Endothelial cell of umbilical vein (primary cell): ENCODE results near the gene HVCN1. TPM values are rescaled to one million over a fixed set of nuclear protein-coding genes. Genes with fewer than 3 reads are reported as not detected.

ENCODE experiments used
- BruUV-seq: library from RNA; stranded (reverse); fragments of 400-500 nt; replicated peaks from 2 replicates; lab custom pipeline; 2021; lab: Mats Ljungman, UMichigan
- CTCF ChIA-PET: fragments of 300-600, 350-600 bp; sonication (Branson Sonifier 250); formaldehyde crosslinking; loops from one replicate; lab custom pipeline; 2021; ENCODE audit warnings: antibody characterized with exemption, inconsistent platforms; lab: Charles Lee
- POLR2A ChIA-PET: fragments of 300-600, 350-600 bp; sonication (Branson Sonifier 250); formaldehyde crosslinking; loops from one replicate; lab custom pipeline; 2021; ENCODE audit warnings: antibody characterized with exemption, inconsistent platforms; lab: Charles Lee
- DNase-seq: peaks from one replicate; pipeline ENCODE4 v3.0.0-alpha.2; 2011; ENCODE audit warnings: low read depth, low spot score
- FAIRE-seq: peaks from 2 replicates; lab custom pipeline; 2011; peaks lifted over from hg19 to GRCh38; lab: Jason Lieb, UNC
- H2AFZ ChIP-seq: 2 replicates; pipeline ENCODE4 v1.6.0; 2012; ENCODE audit warnings: low read depth, low read length, control low read depth, inconsistent platforms
- H3K27ac ChIP-seq: 2 replicates; pipeline ENCODE4 v1.5.1; 2011; ENCODE audit warnings: low read depth, mild to moderate bottlenecking, control low read depth, low read length, moderate library complexity; ENCODE audit not compliant: insufficient read depth
- H3K27me3 ChIP-seq, 2 experiments: 2 replicates each; pipeline versions ENCODE4 v1.6.0 to v1.6.1; 2011; ENCODE audit warnings: low read length in 2 of 2, mixed read lengths in 1 of 2; ENCODE audit not compliant: control insufficient read depth in 2 of 2, insufficient read depth in 2 of 2
- H3K36me3 ChIP-seq, 2 experiments: 2 replicates in 1 of 2; 3 replicates in 1 of 2; pipeline ENCODE4 v1.5.1; 2011; ENCODE audit warnings: low read length in 2 of 2, mild to moderate bottlenecking in 1 of 2, moderate library complexity in 1 of 2; ENCODE audit not compliant: control insufficient read depth in 2 of 2, insufficient read depth in 2 of 2; ENCODE audit errors: extremely low read depth in 1 of 2
- H3K4me1 ChIP-seq: 3 replicates; pipeline ENCODE4 v1.5.1; 2011; ENCODE audit warnings: mild to moderate bottlenecking, low read length; ENCODE audit not compliant: control insufficient read depth, insufficient read depth; ENCODE audit errors: extremely low read depth
- H3K4me2 ChIP-seq: 2 replicates; pipeline ENCODE4 v1.6.1; 2011; ENCODE audit warnings: low read length, control low read depth, mixed read lengths; ENCODE audit not compliant: insufficient read depth
- H3K4me3 ChIP-seq, 3 experiments: fragments of 200-600 bp in 1 of 3; sonication (generic), shearing (Covaris generic) in 1 of 3; replicated peaks in 1 of 3; 2 replicates each; pipeline ENCODE4 v1.5.1; 2011 to 2016; ENCODE audit warnings: control low read depth in 3 of 3, low read length in 3 of 3, mild to moderate bottlenecking in 2 of 3, inconsistent platforms in 1 of 3, low read depth in 1 of 3, moderate library complexity in 1 of 3; ENCODE audit not compliant: insufficient read depth in 1 of 3
- H3K79me2 ChIP-seq: 2 replicates; pipeline ENCODE4 v1.6.0; 2012; ENCODE audit warnings: low read length, inconsistent platforms; ENCODE audit not compliant: control insufficient read depth, insufficient read depth
- H3K9ac ChIP-seq: replicated peaks from 2 replicates; pipeline ENCODE3; 2011; ENCODE audit warnings: low read length, control low read depth; ENCODE audit not compliant: insufficient read depth; ENCODE audit errors: extremely low read depth
- H3K9me1 ChIP-seq: replicated peaks from 3 replicates; pipeline ENCODE4 v1.6.0; 2011; ENCODE audit warnings: mild to moderate bottlenecking, low read length; ENCODE audit not compliant: control insufficient read depth, insufficient read depth; ENCODE audit errors: extremely low read depth
- H3K9me3 ChIP-seq: replicated peaks from 2 replicates; pipeline ENCODE4 v1.5.1; 2012; ENCODE audit warnings: low read length, inconsistent platforms; ENCODE audit not compliant: control insufficient read depth, insufficient read depth
- H4K20me1 ChIP-seq: replicated peaks from 2 replicates; pipeline ENCODE3; 2011; ENCODE audit warnings: mild to moderate bottlenecking, low read length; ENCODE audit not compliant: control insufficient read depth, insufficient read depth; ENCODE audit errors: extremely low read depth
- EZH2 ChIP-seq: IDR thresholded peaks from 2 replicates; pipeline ENCODE4 v1.6.1; 2012; ENCODE audit warnings: borderline replicate concordance, low read depth, mild to moderate bottlenecking, moderate library complexity, low read length, inconsistent platforms; ENCODE audit not compliant: severe bottlenecking
- FOS ChIP-seq: IDR thresholded peaks from 2 replicates; pipeline ENCODE4 v1.6.1; 2011; ENCODE audit warnings: mild to moderate bottlenecking, low read length, moderate library complexity, borderline replicate concordance; ENCODE audit not compliant: insufficient read depth
- GATA2 ChIP-seq: IDR thresholded peaks from 2 replicates; pipeline ENCODE4 v1.7.0; 2011; ENCODE audit warnings: low read depth, mild to moderate bottlenecking, moderate library complexity, mixed read lengths, low read length; ENCODE audit not compliant: insufficient read length, insufficient read depth
- JUN ChIP-seq: IDR thresholded peaks from 2 replicates; pipeline ENCODE4 v1.6.1; 2011; ENCODE audit warnings: borderline replicate concordance, low read depth; ENCODE audit not compliant: insufficient read length, insufficient read depth
- MYC ChIP-seq: IDR thresholded peaks from one replicate; pipeline ENCODE4 v1.6.1; 2011; ENCODE audit warnings: mild to moderate bottlenecking, low read depth, low read length
- POLR2A ChIP-seq: IDR thresholded peaks from 2 replicates; pipeline ENCODE4 v1.6.1; 2012; ENCODE audit warnings: low read depth, mild to moderate bottlenecking, control low read depth, low read length
- POLR2AphosphoS5 ChIP-seq: IDR thresholded peaks from 2 replicates; pipeline ENCODE4 v1.6.1; 2012; ENCODE audit warnings: low read depth, mild to moderate bottlenecking, control low read depth, low read length, moderate library complexity; ENCODE audit not compliant: insufficient read depth
- dilution Hi-C: fragments of 300-500 bp; cut with MboI; formaldehyde crosslinking; loops from one replicate; pipeline ENCODE4 v1.15.0; 2019; ENCODE audit warnings: low sequenced_read_pairs; ENCODE audit not compliant: extremely low pct_ligation_motif_present
- intact Hi-C: fragments of 100-400 bp; cut with micrococcal nuclease; formaldehyde crosslinking; loops from one replicate; pipeline ENCODE4 v1.10.0; 2022
- polyA plus RNA-seq, 4 experiments: library from polyadenylated mRNA; depleted of rRNA in 3 of 4; stranded (reverse) in 3 of 4; unstranded in 1 of 4; fragments of >200 nt; gene quantifications; 2 replicates each; pipeline versions ENCODE4 v1.2.1 to v1.2.3, GENCODE V29; 2011 to 2012; ENCODE audit warnings: missing spikeins in 1 of 4
- total RNA-seq: library from RNA; stranded (reverse); gene quantifications from 2 replicates; pipeline ENCODE4 v1.2.3, GENCODE V29; 2021
- TF ChIP-seq, protein P1 (sequence below): IDR thresholded peaks from 2 replicates; pipeline ENCODE4 v1.6.1; 2011; ENCODE audit not compliant: insufficient read depth, insufficient read length
- TF ChIP-seq, protein P2 (sequence below), 2 donors: IDR thresholded peaks; 1 replicate in 1 of 2; 2 replicates in 1 of 2; pipeline ENCODE4 v1.5.1; 2011; ENCODE audit warnings: low read length in 2 of 2, mild to moderate bottlenecking in 2 of 2, moderate library complexity in 2 of 2, control low read depth in 1 of 2, inconsistent platforms in 1 of 2, low read depth in 1 of 2; ENCODE audit not compliant: insufficient read depth in 1 of 2; ENCODE audit errors: extremely low read depth in 1 of 2

HVCN1 gene
- total and polyA plus RNA-seq, 2 donors (not counting 3 experiments of a cell fraction or from before 2014, with no cell fraction given): 3.7 to 8.4 TPM

GRCh38 chr12:110661337-110661972 lies 27.5 kb downstream of the HVCN1 start:
- ChIA-PET POLR2A (no interaction called here), CTCF (interaction anchor here (0.9 kb wide), 1 partner anchor 582 kb away, joined by 4 read pairs; no protein-coding TSS in a partner anchor)
- Histone ChIP-seq H2AFZ (no peak overlapping the region), H3K4me2 (no peak overlapping the region), H3K36me3 (no peaks in the 10 kb centered on the region), H4K20me1 (no peaks in the 10 kb centered on the region), H3K4me1 (no peaks in the 10 kb centered on the region), H3K27ac (no peak overlapping the region), H3K79me2 (no peaks in the 10 kb centered on the region), H3K9me3 (no peaks in the 10 kb centered on the region), H3K9me1 (no peaks in the 10 kb centered on the region), H3K27me3 (no peaks in the 10 kb centered on the region), H3K9ac (no peak overlapping the region), H3K4me3 (no peak overlapping the region)
- FAIRE-seq (no peak), DNase-seq (no peak)
- dilution Hi-C loops (no loop called here), intact Hi-C loops (no loop called here)
- BruUV-seq: no TSS peak
- TF ChIP-seq, protein P1, sequence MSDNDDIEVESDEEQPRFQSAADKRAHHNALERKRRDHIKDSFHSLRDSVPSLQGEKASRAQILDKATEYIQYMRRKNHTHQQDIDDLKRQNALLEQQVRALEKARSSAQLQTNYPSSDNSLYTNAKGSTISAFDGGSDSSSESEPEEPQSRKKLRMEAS: no peak
- TF ChIP-seq FOS: no peak
- no peak for TF ChIP-seq EZH2
- no peak for TF ChIP-seq JUN
- no peak for TF ChIP-seq POLR2A
- TF ChIP-seq GATA2: no peak
- no peak for TF ChIP-seq POLR2AphosphoS5
- TF ChIP-seq, protein P2, sequence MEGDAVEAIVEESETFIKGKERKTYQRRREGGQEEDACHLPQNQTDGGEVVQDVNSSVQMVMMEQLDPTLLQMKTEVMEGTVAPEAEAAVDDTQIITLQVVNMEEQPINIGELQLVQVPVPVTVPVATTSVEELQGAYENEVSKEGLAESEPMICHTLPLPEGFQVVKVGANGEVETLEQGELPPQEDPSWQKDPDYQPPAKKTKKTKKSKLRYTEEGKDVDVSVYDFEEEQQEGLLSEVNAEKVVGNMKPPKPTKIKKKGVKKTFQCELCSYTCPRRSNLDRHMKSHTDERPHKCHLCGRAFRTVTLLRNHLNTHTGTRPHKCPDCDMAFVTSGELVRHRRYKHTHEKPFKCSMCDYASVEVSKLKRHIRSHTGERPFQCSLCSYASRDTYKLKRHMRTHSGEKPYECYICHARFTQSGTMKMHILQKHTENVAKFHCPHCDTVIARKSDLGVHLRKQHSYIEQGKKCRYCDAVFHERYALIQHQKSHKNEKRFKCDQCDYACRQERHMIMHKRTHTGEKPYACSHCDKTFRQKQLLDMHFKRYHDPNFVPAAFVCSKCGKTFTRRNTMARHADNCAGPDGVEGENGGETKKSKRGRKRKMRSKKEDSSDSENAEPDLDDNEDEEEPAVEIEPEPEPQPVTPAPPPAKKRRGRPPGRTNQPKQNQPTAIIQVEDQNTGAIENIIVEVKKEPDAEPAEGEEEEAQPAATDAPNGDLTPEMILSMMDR (IDR thresholded peaks at IDR 0.05; ENCODE audit: extremely low read depth in 1 of 2, insufficient read depth in 1 of 2, low read depth in 1 of 2, low read length in 2 of 2): no peak
- TF ChIP-seq MYC: no peak
